ENCODE measurements around the gene CLEC4E.
"Not testable (repeated sequence)": the region's sequence is repeated elsewhere in the genome, so short reads cannot be mapped to it uniquely, and the experiment has no call there.

The CLEC4E gene

DNA sequence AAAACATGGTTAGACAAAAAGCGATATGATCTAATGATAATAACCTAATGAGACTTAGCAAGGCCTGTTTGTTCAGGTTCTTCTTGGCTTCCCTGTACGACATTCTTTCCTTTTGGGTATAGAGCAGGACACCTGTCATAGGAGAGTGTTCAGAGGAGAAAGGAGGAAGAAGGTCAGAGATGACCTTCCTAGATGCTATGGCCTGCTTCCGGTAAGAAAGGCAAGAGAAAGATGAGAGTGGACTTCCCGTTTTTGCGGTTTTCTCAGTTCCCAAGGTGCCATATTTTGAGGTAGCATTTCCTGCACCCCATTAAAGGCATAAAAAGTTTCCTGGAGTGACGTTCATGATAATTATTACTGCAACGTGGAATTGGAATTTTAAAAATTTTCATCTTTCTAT is 8.7 kb downstream of the CLEC4E start:
- no peak for FAIRE-seq

DNA sequence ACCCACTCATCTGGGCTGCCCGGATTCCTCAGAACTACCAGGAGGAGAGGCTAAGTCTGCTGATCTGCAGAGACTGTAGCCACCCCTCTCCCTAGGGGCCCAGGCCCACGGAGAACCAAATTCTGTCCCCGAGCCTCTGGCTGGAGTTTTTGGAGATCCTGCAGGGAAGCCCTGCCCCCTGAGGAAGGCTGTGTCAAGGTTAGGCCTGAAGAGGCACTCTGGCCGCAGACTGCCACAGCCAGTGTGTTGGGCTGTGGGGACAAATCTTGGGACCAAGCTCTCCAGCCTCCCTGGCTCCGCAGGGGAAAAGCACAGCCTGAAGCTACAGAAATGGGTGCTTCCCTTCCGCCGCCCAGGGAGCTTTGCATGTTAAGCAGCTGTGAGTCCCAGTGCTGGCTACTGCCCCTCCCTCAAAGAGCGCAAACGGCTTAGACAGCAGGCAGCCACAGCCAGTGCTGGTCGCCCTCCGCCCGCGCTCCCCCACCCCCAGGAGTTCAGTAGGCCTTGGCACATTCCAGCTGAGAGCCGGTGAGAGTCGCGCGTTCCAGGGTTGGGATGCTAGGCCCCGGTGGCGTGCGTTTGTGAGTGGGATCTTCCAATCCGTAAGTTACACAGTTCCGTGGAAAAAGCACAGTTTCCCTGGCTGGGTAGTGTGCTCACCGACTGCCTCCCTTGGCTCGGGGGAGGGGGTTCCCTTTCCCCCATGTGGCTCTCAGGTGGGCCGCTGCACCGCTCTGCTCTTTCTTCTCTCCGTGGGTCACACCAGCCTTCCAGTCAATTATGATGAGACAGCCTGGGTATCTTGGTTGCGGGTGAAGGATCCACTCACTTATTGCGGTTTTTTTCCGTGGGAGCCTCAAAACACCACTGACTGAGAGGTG is 13.2 kb downstream of the CLEC4E start:
- no peak for FAIRE-seq

DNA sequence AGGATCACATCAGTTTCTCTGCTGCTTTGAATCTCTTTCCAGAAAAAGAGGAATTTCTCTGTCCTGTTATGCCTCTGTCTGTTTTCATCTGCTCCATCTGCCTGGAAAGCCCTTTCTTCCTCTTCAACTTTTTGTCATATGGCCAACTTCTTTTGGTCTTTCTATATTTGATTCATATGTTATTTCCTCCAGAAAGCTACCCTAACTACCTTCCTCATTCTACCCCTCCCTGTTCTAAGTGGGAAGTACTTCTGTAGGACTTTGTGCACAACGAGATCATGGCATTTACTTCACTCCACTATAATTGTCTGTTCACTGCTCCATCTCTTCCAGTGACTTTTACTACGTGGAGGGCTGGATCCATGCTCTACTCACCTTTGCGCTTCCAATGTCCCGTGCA is 21.5 kb downstream of the CLEC4E start:
- FAIRE-seq: no peak

- no peak for FAIRE-seq
Observed at GRCh38 chr12:8517971-8518370, 22.7 kb downstream of the CLEC4E start.

DNA sequence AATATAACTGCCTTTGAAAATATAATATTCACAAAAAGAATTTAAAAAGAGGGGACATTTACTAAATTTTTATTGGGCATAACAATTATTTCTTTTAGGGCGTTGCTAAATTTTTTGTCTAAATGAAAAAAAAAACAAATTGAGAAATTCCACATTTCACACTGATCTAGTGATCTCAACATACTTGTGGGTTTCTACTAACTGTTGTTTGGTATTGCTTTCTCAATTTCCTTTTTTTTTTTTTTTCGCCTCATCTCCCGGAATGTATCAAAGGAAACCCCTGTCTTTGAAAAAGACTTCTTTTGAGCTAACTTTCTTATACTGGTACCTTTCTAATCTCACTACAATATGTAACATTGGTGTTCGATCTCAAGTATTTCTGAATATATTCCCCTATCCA is 27.4 kb downstream of the CLEC4E start, which contains the start of gene CLEC4D:
TSS of gene CLEC4D (plus strand) at position 248 of the 400 bp plus-strand sequence. CDS start 230 bp downstream, outside the sequence.
- no peak for FAIRE-seq

DNA sequence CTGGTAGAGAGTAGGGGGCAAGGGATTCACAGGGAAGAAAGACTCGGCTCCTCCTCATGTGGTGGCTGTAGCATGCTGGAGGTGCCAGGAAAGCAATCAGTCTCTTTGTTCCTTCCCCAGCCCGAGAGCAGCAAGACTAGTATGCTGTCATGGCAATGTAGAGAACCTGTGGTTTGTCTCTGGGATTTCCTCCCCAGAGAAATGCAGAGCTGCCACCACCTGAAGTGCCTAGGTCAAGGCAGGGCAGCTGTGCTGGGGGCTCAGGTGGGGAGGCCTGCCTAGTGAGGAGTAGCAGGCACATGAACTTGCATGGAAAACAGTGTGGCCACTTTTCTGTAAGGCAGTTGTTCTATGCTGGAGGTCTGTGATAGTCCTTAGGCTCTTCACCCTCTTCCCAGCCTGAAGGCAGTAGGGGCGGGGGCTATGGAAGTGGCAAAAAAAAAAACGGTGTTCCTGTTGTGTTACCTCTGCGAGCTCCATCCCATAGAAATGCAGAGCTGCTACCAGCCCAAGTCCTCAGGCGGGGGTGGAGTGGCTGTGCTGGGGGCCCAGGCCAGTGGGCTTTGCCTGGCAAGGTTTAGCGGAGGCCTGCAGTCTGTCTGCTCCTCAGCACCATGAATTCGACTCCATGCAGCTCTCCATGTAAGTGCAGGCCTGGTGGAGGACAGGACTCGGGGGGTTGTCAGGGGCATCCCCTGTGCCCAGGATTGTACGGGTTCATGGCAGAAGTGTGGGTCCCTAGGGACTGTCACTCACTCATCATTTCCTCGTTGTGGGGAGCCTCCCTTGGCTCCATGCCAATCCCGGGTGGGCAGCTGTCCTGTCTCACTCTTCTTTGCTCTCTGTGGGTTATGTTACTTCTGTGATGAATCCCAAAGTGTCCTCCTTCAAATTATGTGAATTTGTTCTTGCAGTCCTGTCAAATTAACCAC is 31.5 kb downstream of the CLEC4E start:
- no peak for FAIRE-seq

- FAIRE-seq: no peak
Observed at GRCh38 chr12:8508223-8508622, 32.5 kb downstream of the CLEC4E start.

DNA sequence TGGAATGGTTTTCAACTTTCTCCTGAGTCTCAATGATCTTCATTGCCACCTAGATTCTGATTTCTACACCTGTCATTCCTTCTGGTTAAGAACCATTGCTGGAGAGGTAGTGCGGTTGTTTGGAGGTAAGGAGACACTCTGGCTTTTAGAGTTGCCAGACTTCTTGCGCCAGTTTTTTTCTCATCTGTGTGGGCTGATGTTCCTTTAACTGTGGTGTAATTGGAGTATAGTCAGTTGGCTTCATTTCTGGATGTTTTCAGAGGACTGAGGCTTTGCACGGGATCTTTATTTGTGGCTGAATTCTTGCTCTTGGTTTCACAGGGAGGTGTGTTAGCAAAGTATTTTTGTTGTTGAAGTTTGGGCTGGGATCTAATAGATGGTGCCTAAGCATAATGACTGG is 33.1 kb downstream of the CLEC4E start:
- FAIRE-seq: no peak

DNA sequence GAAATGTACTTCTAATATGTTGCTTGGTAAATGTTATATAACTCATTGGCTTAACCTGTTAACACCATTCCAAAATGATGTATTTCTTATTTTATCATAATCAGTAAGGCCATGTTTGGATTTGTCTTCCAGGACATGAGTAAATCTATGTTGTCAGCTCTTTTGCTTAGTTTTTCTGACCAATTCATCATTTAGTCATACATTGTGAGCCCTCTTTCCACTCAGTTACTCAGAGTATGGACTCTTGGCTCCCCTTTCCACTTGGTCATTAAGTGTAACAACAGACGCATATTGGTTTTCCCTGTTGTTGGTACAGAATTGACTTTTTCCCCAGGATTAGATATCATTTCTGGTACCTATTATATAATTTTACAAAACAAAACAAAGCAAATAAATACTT is 36.4 kb downstream of the CLEC4E start:
- no peak for FAIRE-seq

DNA sequence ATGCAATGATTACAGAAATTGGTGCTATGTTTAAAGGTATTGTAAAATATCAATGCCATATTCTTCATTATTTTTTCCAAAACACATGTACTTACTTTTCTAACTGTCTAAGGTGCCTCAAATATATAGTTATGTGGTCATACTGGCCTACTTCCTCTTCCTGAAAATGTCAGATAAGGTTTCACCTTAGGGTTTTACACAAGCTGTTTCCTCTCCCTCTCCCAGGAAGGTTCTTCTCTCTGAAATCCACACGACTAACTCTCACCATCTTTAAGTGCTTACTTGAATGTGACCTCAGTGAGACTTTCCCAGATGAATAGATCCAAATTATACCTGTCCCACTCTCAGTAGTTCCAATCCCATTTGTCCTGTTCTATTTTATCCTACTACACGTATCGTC is 39.0 kb downstream of the CLEC4E start:
- no peak for FAIRE-seq

- FAIRE-seq: no peak
Observed at GRCh38 chr12:8499616-8500015, 41.1 kb downstream of the CLEC4E start.

- not testable (repeated sequence) for FAIRE-seq
Observed at GRCh38 chr12:8496074-8496473, 44.6 kb downstream of the CLEC4E start.

- FAIRE-seq: not testable (repeated sequence)
Observed at GRCh38 chr12:8495671-8496070, 45.0 kb downstream of the CLEC4E start.

DNA sequence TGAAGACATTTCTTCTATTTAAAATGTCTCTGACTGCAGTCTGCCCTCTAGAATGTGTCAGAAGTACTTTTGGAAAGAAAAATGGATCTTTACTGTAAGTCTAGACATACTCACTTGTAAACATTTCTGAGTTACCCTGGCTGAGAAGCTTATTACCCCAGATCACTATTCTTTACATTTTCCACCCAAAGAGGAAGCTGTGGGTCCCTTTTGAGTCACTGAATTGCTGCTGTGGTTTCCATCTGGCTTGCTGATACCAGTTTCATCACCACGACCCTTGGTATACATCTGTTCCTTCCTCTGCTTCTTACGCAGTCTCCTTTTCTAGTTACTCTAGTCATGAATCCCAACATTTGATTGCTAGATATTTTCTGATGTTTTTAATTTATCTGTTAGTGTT is 47.6 kb downstream of the CLEC4E start:
- FAIRE-seq: no peak

GRCh38 chr12:8491646-8492530 is 48.8 kb downstream of the CLEC4E start:
- no peak for FAIRE-seq

Measured in endometrium (tissue), 2 donors.